HG03469 (cell line): ENCODE measurements around the gene SOX15.

Source experiments
- ATAC-seq: cut with Tn5 transposase; IDR thresholded peaks from one replicate; pipeline ENCODE4 v1.9.1; 2021; ENCODE audit warnings: mild to moderate bottlenecking, moderate library complexity, moderate number of reproducible peaks; ENCODE audit not compliant: unreplicated experiment

SOX15 gene

DNA sequence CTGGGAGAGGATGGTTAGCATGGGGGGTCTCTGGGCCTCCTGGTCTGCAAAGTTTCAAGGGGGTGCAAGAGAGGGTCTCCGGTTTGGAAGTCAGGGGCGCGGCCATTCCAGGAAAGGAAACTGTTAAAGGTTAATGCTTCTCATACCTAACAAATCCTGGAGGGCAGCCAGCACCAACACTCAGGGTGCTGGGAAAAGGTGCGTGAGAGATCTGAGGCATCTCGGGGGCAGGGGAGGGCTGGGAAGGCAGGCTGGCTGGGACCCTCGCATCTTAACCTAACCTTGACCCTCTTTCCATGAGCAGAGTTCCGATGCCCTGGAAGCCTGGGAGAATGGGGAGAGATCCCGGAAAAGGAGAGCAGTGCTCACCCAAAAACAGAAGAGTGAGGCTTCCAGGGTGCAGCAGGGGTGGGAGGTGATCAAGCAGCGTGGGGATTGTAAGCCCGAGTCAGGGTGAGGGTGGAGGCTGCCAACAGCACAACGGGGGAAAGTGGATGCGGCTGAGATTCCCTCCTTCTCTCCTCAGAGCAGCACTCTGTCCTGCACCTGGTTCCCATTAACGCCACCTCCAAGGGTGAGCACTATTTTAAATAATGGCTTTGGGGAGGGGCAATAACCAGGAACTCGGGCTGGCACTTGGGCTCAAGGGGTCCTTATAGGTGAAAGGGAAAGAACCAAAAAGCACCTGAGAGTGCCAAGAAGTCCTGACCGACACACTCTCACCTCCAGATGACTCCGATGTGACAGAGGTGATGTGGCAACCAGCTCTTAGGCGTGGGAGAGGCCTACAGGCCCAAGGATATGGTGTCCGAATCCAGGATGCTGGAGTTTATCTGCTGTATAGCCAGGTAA, 30.3 kb downstream of the SOX15 start:
- ATAC-seq, result no peak

DNA sequence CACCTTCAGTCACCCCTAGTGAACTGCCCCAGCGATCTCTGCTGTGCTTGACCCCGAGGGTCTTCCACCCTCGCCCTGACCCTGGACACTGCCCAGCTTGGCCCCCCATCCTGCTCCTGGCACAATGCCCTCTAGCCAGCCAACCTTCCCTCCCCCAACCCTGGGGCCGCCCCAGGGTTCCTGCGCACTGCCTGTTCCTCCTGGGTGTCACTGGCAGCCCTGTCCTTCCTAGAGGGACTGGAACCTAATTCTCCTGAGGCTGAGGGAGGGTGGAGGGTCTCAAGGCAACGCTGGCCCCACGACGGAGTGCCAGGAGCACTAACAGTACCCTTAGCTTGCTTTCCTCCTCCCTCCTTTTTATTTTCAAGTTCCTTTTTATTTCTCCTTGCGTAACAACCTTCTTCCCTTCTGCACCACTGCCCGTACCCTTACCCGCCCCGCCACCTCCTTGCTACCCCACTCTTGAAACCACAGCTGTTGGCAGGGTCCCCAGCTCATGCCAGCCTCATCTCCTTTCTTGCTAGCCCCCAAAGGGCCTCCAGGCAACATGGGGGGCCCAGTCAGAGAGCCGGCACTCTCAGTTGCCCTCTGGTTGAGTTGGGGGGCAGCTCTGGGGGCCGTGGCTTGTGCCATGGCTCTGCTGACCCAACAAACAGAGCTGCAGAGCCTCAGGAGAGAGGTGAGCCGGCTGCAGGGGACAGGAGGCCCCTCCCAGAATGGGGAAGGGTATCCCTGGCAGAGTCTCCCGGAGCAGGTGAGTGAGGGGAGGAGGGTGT, 31.2 kb downstream of the SOX15 start, which contains the start of gene TNFSF13:
TSS of gene TNFSF13 (plus strand) at position 207 of the 776 bp plus-strand sequence. CDS start at position 497, 290 bp downstream.
- ATAC-seq, result no peak

DNA sequence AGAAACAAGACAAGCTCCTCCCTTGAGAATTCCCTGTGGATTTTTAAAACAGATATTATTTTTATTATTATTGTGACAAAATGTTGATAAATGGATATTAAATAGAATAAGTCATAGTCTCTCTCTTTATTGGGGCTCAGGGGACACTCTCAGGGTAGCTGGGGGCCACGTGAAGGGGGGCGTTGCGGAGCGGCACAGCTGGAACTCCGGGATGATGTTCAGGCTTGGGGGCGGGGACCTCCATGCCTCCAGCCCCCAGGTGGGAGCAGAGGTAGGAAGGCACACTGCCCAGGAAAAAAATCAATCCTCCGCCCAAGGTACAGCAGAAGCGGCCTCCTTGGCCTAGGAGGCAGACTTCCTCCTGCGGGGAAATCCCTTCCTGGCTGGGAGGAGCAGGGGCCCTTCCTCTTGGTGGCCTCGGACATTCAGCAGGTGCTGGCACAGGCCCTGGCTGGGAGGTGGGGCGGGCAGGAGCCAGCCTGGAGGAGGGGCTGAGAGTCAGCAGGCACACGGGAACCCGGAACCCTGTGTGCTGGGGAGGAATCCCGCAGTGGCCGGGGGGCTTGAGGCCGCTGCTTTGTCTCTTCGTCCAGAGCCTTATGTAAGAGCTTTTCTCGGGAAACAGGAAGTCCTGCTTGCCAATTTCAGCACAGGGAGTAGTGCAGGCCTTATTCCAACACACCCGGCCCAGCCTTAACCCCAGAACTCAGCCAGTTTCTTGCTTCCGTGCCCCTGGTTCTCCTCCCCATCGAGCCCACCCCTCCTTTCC, 31.9 kb downstream of the SOX15 start:
- ATAC-seq, result no peak

- no peak for ATAC-seq
Measured at GRCh38 chr17:7557147-7557764, 32.6 kb downstream of the SOX15 start.

DNA sequence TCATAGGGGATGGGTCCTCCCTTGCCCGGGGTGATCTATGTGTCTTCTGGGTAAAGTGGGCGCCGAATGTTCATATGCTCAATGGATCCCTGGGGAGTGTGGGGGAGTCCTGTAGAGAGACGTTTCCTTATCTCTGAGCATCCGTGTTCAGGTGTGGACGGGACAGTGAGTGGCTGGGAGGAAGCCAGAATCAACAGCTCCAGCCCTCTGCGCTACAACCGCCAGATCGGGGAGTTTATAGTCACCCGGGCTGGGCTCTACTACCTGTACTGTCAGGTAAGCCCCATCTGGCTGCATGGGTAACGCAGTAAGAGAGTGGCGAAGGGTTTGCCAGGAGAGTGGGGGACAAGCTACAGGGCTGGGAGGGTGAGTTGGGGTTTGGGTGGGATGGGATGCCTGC, 33.3 kb downstream of the SOX15 start:
- no peak for ATAC-seq

DNA sequence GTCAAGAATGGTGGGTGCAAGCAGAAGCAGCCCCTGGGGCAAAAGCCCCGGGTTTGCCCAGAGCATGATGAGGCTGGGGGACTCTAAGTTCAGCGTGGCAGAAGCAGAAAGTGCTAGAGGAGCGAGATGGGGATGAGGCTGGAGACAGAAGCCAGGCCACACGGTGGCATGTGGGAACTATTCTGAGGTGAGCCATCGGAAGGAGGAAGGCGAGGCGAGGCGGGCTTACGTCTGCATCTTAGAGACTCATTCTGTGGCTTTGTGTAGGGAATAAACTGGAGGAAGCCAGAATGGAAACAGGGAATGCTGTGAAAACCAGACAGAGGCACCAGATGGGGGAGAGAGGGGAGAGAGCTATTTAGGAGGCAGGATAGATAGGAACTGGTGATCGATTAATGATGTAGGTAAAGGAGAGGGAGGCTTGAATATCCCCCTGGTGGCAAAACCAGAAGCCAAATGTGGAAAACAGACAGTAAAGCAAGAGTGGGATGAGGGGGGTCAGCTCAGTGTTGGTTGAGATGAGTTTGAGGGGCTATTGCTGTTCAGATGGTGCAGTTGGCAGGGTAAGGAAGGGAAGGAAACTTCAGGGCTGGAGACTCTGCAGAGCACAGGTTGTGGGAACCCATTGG, 34.5 kb downstream of the SOX15 start:
- ATAC-seq, result no peak

- ATAC-seq, result no peak
Measured at GRCh38 chr17:7553356-7553755, 36.5 kb downstream of the SOX15 start.

- ATAC-seq, result no peak
Measured at GRCh38 chr17:7552621-7553051, 37.3 kb downstream of the SOX15 start.

- no peak for ATAC-seq
Measured at GRCh38 chr17:7551396-7551795, 38.5 kb downstream of the SOX15 start.

DNA sequence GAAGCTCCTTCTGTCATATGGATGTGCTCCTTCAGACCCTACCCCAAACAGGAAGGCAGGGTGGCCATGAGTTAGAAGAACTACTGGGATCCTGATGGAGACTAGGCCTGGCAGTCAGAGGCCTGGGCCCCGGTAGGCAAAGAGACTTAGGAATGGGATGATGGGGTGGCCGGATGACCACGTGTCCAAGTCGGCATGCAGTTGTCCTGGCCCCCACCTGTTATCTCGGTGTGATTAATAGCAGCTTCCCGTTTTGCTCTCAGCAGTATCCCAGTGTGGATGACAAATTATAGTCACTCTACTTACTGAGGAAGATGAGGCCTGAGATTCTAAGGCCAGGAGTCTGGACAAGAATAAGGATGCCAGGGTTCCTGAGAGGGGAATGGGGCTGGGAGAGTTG, 39.5 kb downstream of the SOX15 start:
- no peak for ATAC-seq

GRCh38 chr17:7549401-7550055, 40.4 kb downstream of the SOX15 start:
- ATAC-seq, result no peak

- no peak for ATAC-seq
Measured at GRCh38 chr17:7548585-7549400, 41.1 kb downstream of the SOX15 start, which contains the start of gene TNFSF12. Gene TNFSF12 (plus strand): TSS chr17:7549058. CDS start chr17:7549154, 96 bp downstream.

- no peak for ATAC-seq
Measured at GRCh38 chr17:7544911-7545310, 45.0 kb downstream of the SOX15 start.

DNA sequence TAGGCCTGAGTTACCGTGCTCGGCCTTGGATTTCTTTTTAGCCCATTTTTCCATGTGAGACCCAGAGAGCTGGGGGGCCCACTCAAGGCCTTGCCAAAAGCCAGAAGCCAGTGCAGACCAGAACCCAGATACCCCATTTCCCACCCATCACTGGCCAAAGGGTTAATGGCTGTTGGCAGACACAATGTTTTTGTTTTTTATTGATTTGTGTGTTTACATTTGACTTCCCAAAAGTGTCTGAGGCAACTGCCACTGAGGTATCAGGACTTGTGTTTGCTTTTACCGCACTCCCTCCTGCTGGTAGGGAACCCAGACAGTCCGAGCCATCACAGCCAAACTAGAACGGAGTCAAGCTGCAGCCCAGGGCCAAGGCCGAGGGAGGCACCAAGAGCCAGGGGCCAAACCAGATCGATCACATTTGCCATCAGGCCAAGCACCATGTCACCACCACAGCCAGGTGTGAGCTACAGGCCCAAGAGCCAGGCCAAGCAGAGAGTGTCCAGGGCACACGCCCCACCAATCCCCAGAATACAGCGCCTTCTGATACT, 48.7 kb downstream of the SOX15 start:
- no peak for ATAC-seq

DNA sequence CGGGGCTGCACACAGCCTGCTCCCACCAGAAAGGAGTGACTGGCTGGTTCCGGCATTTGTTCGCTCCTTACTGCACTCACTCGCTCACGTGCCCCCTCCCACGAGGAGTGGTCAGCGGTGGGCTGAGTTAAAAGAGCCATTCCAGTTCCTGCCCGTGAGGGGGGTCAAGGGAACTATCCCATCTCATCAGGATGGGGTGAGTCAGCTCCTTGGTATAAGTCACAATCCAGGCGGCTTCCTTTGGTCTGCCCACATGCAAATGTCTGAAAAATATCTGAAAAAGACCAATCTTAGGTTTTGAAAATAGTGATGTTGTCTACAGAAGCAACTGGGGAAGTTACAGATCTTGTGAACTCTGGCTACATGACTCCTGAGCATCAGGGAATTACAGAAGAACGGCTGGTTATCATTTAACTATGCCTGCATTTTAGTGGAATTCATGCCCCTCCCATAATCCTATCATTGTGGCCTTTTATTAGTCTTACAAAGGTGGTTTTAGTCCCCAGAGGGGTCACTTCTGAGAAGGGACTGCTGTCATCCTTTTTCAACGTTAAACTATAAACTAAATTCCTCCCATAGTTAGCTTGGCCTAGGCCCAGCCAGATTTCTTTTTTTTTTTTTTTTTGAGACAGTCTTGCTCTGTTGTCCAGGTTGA, 50.9 kb downstream of the SOX15 start:
- no peak for ATAC-seq
